Cardiac fibroblast (primary cell): Measurements from ENCODE around the gene LSP1.
A peak's percentile ranks its signal among the peaks of the same experiment; 100 is the strongest.

Experiments
- DNase-seq, 2 donors: peaks; one replicate each; pipeline versions ENCODE4 v3.0.0 to v3.0.0-alpha.2; 2010; ENCODE audit warnings: low read depth in 2 of 2
- H3K4me3 ChIP-seq, 2 donors: replicated peaks in 1 of 2; 1 replicate in 1 of 2; 2 replicates in 1 of 2; pipeline ENCODE4 v1.5.1; 2011; ENCODE audit warnings: low read depth in 2 of 2, low read length in 2 of 2, mild to moderate bottlenecking in 2 of 2, moderate library complexity in 1 of 2
- TF ChIP-seq, protein P1 (sequence below): IDR thresholded peaks from one replicate; pipeline ENCODE4 v1.5.1; 2011; ENCODE audit warnings: low read depth, mild to moderate bottlenecking, low read length, inconsistent platforms

The LSP1 gene

DNA sequence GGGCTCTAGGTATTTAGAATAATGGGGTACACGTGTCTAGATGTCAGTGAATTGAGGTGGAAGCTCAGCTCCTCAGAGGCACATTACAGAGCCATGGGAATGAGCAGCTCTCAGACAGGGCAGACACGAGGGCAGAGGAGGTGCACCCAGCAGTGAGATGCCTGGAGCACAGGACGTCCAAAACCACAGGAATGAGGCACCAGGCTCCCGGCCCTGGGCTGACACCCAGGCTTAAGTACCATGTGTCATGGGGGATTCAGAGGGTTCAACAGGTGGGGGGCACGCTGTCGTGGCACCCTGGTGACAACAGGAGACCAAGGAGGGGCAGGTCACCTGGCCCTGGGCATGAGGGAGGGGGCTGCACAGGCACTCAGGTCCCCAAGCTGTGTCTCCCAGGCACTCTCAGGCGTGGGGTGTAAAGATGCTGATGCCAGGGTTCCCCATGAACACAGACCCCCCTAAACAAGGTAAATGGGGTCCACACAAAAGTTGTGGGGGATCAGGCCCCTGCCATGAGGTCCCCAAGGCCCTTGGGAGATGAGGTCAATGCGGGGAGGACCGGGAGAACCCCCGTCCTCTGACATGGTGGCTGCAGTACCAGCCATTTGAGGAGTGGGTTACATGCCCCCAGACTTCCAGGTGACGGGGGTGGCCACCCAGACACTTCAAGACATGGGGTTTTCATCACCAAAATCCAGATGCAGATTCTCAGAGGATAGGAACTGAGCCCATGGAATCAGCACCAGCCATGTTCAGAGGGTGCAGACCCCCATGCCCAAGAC, 23.7 kb upstream of the LSP1 start:
- DNase-seq, result peak; percentile 67 to 74
- TF ChIP-seq, protein P1, sequence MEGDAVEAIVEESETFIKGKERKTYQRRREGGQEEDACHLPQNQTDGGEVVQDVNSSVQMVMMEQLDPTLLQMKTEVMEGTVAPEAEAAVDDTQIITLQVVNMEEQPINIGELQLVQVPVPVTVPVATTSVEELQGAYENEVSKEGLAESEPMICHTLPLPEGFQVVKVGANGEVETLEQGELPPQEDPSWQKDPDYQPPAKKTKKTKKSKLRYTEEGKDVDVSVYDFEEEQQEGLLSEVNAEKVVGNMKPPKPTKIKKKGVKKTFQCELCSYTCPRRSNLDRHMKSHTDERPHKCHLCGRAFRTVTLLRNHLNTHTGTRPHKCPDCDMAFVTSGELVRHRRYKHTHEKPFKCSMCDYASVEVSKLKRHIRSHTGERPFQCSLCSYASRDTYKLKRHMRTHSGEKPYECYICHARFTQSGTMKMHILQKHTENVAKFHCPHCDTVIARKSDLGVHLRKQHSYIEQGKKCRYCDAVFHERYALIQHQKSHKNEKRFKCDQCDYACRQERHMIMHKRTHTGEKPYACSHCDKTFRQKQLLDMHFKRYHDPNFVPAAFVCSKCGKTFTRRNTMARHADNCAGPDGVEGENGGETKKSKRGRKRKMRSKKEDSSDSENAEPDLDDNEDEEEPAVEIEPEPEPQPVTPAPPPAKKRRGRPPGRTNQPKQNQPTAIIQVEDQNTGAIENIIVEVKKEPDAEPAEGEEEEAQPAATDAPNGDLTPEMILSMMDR, result no peak
- H3K4me3 ChIP-seq, result no peak overlapping the region

DNA sequence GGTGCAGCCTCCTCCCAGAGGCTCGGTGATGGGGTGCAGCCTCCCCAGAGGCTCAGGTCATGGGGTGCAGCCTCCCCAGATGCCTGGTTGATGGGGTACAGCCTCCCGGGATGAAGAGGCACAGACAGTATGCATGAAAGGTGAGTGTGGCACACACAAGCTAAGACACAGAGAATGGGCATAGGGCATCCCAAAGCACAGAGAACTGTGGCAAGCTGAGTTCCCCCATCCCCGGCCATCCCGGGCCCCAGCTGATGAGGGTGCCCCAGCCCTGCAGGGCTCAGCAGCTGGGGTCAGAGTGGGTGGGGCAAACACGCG, 22.9 kb upstream of the LSP1 start:
- no peak overlapping the region for H3K4me3 ChIP-seq
- DNase-seq, result no peak
- TF ChIP-seq, protein P1, result no peak

DNA sequence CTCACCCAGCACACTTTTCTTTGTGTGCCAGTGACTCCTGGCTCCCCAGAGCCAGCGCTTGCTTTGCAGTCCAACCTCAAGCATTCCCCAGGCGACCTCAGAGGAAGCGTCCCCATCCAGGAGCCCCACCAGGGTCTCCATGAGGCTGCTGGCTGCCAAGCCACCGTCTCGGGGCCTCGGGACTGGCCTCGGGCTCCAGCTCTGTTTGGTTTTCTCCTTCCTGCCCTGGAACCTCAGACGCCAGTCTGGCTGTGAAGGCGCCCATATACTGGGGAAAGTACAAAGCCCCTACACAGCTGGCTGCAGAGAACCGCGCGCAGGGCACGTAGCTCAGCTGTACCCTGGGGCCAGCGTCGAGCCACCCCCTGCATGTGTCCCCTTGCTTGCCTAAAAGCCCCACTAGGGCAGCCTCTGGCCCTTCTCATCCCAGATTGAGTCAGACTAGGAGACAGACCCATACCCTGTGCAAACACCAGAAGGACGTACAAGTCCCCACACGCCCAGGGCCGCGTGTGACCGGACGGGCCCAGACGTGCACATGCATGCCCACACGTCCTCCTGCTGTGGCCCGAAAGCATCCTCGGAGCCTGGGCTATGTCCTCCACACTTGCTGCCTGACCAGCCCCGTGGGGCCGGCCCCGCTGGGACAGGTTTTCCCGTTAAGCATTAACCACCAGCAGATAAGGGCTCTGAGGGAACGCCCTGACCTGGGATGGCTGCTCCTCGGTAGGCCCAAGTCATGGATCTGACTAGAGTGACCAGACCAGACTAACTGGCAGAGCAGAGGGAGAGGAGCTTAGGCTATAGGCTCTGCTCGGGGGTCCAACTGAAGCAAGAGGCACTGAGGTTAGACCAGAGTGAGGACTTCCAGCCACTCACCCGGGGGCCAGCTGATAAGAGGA, 22.3 kb upstream of the LSP1 start:
- TF ChIP-seq, protein P1, result no peak
- DNase-seq, result peak in 1 of 2 donors; percentile 45
- H3K4me3 ChIP-seq, result no peak overlapping the region

DNA sequence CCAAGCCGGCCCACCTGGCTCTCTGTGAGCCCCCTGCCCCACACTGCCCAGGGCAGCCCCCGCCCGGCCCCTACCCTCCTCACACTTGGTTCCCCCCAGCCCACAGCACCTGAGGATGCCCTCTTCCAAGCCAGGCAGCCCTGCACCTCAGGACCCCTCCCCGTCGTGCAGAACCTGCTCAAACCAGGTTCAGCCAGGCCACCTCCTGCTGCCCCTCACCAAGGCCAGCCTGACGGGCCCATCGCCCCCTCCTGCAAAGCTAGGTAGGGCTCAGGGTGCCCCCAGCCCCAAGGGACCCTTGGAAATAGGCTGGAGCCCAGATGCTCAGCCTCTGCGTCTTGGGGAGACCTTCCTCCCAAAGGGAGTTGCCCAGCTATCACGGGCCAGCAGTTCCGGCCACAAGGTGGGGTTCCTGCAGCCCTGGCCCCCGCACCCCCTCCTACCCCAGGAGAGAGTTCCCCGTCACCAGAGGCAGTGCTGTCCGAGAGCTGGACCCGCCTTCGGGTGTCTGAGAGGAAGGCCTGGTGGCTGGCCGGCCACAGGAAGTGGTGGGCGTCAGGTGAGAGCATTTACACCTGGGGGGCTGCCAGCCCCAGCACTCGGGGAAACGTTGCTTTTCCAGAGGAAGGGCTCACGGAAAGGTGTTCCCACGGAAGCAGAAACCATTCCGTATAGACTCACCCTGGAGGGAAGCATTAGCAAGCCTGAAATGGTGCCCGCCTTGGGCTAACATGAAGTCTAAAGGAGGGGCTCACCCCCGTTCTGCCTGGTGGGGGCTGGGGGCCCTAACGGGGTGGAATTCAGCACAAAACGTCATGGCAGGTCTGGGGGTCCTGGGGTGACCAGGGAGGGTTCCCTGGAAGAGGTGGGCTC, 21.3 kb upstream of the LSP1 start:
- no peak for DNase-seq
- TF ChIP-seq, protein P1, result no peak
- H3K4me3 ChIP-seq, result no peak overlapping the region

DNA sequence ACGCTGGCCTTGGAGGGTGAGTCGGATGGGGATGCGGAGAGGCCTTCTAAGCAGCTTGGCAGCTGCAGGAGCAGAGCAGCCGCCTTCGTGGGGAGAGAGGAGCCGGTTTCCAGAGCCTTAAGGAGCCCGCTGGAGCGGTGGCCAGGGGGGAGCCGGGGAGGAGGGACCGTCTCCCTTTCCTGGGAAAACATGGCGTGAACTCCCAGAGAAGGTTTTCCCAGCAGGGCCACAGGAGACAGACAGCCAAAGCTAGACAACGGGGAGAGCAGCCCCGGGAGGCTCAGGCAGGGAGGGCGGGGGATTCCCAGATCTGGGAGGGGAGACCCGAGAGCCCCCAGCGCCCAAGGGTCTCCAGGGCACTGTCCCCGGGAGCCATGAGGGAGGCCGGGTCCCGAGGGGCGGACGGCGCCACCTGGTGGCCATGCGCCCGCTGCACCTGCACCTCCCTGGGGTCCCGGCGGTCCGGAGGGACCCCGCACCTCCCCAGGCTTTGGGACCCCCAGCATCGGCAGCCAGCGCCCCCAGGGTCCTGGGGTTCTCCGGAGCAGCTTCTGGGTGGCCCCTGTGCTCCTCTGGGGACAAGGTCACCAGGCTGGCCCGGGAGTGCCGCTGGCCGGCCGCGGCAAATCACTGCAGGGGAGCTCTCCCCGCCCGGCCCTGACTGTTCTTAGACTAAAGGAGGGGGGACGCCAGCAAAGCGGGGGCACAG, 20.5 kb upstream of the LSP1 start:
- DNase-seq, result peak in 1 of 2 donors; percentile 26
- H3K4me3 ChIP-seq, result no peak overlapping the region
- TF ChIP-seq, protein P1, result peak; percentile 78

DNA sequence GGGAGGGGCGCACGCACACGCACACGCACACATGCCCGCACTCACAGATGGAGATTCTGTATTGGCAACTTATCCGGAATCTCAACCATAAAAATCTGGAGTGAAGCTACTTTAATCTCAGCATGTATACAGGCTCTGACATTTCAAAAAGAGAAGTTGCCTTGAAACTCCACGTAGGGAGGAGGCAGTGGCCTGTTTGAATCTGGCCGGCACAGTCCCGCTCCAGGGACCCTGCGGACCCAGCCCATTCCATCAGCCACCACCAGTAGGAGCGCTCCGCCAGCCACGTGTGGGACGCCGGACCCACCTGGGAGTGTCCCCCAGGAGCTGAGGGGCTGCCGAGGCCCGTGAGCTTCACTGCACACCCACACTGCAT, 20.0 kb upstream of the LSP1 start:
- DNase-seq, result no peak
- no peak overlapping the region for H3K4me3 ChIP-seq
- TF ChIP-seq, protein P1, result no peak
